Neural cell (in vitro differentiated cells): ENCODE data around the gene NDUFS5. TPM values are rescaled to one million over a fixed set of nuclear protein-coding genes. Genes with fewer than 3 reads are reported as not detected.
"Not testable (repeated sequence)": the region's sequence is repeated elsewhere in the genome, so short reads cannot be mapped to it uniquely, and the experiment has no call there.

Source experiments
- H2AFZ ChIP-seq: fragments of 200-600, 300-800 bp; sonication (generic), shearing (Covaris generic); 2 replicates; pipeline ENCODE4 v1.6.0; 2014; ENCODE audit warnings: low read depth, mild to moderate bottlenecking, antibody characterized with exemption, low read length, moderate library complexity
- H3F3A ChIP-seq: fragments of 200-600 bp; shearing (Covaris generic); 2 replicates; pipeline ENCODE4 v1.6.1; 2016; ENCODE audit warnings: mild to moderate bottlenecking, moderate library complexity, mixed read lengths, antibody characterized with exemption, low read length; ENCODE audit not compliant: insufficient read depth, poor library complexity, severe bottlenecking
- H3K27ac ChIP-seq: fragments of 200-600, 300-800 bp; sonication (generic), shearing (Covaris generic); 2 replicates; pipeline ENCODE4 v1.5.1; 2014; ENCODE audit warnings: mild to moderate bottlenecking, low read length, moderate library complexity
- H3K27me3 ChIP-seq: fragments of 300-800, 200-600 bp; sonication (generic), shearing (Covaris generic); 2 replicates; pipeline ENCODE4 v1.6.0; 2014; ENCODE audit warnings: mild to moderate bottlenecking, low read depth, low read length, moderate library complexity; ENCODE audit not compliant: insufficient read depth
- H3K36me3 ChIP-seq: fragments of 300-800, 200-600 bp; sonication (generic), shearing (Covaris generic); 2 replicates; pipeline ENCODE4 v1.5.1; 2014; ENCODE audit warnings: mild to moderate bottlenecking, antibody characterized with exemption, low read length, moderate library complexity; ENCODE audit not compliant: insufficient read depth
- H3K4me2 ChIP-seq: fragments of 300-800, 200-600 bp; sonication (generic), shearing (Covaris generic); 2 replicates; pipeline ENCODE4 v1.6.0; 2014; ENCODE audit warnings: mild to moderate bottlenecking, low read length
- H3K4me3 ChIP-seq: fragments of 300-800, 200-600 bp; sonication (generic), shearing (Covaris generic); 2 replicates; pipeline ENCODE4 v1.5.1; 2014; ENCODE audit warnings: mild to moderate bottlenecking, low read length, moderate library complexity
- H3K79me2 ChIP-seq: fragments of 200-600 bp; shearing (Covaris generic); replicated peaks from 2 replicates; pipeline ENCODE4 v1.6.0; 2014; ENCODE audit warnings: mild to moderate bottlenecking, low read length, moderate library complexity; ENCODE audit not compliant: insufficient read depth
- H3K9ac ChIP-seq: fragments of 300-800, 200-600 bp; sonication (generic), shearing (Covaris generic); 2 replicates; pipeline ENCODE4 v1.6.1; 2016; ENCODE audit warnings: mild to moderate bottlenecking, low read length, mixed read lengths
- H3K9me2 ChIP-seq: fragments of 200-600 bp; shearing (Covaris generic); 2 replicates; pipeline ENCODE4 v1.6.1; 2016; ENCODE audit warnings: mild to moderate bottlenecking, low read length, mixed read lengths; ENCODE audit not compliant: insufficient read depth
- H3K9me3 ChIP-seq: fragments of 200-600, 300-800 bp; sonication (generic), shearing (Covaris generic); 2 replicates; pipeline ENCODE4 v1.6.1; 2016; ENCODE audit warnings: mild to moderate bottlenecking, mixed run types, low read length, moderate library complexity, mixed read lengths
- H4K20me1 ChIP-seq: fragments of 200-600 bp; shearing (Covaris generic); 2 replicates; pipeline ENCODE4 v1.6.1; 2016; ENCODE audit warnings: mild to moderate bottlenecking, mixed run types; ENCODE audit not compliant: insufficient read depth
- EP300 ChIP-seq: fragments of 450-650 bp; conservative IDR thresholded peaks from 2 replicates; pipeline ENCODE4 v1.6.1; 2014; ENCODE audit warnings: antibody characterized with exemption, mild to moderate bottlenecking, moderate library complexity; ENCODE audit not compliant: poor library complexity, severe bottlenecking
- EZH2 ChIP-seq: fragments of 200-600, 300-800 bp; shearing (Covaris generic), sonication (generic); IDR thresholded peaks from 2 replicates; pipeline ENCODE4 v1.6.1; 2014; ENCODE audit warnings: antibody characterized with exemption, low read length, borderline replicate concordance, mild to moderate bottlenecking; ENCODE audit not compliant: insufficient read depth, poor library complexity, severe bottlenecking
- MXI1 ChIP-seq: fragments of 450-650 bp; conservative IDR thresholded peaks from 2 replicates; pipeline ENCODE4 v1.6.1; 2014; ENCODE audit warnings: antibody characterized with exemption, mild to moderate bottlenecking; ENCODE audit not compliant: poor library complexity, severe bottlenecking
- POLR2AphosphoS5 ChIP-seq: IDR thresholded peaks from 2 replicates; pipeline ENCODE4 v1.6.1; 2012
- RAD21 ChIP-seq: fragments of 450-650 bp; conservative IDR thresholded peaks from 2 replicates; pipeline ENCODE4 v1.6.1; 2014; ENCODE audit warnings: antibody characterized with exemption, mild to moderate bottlenecking, moderate library complexity
- REST ChIP-seq: IDR thresholded peaks from 2 replicates; pipeline ENCODE4 v1.6.1; 2012; ENCODE audit warnings: borderline replicate concordance
- SMC3 ChIP-seq: fragments of 450-650 bp; conservative IDR thresholded peaks from 2 replicates; pipeline ENCODE4 v1.6.1; 2014; ENCODE audit warnings: antibody characterized with exemption, mild to moderate bottlenecking, moderate library complexity; ENCODE audit not compliant: poor library complexity
- TAF1 ChIP-seq: IDR thresholded peaks from 2 replicates; pipeline ENCODE4 v1.6.1; 2012; ENCODE audit warnings: low read depth
- polyA plus RNA-seq: library from polyadenylated mRNA; depleted of rRNA; stranded (reverse); fragments of >200 nt; gene quantifications from 2 replicates; pipeline ENCODE4 v1.2.3, GENCODE V29; 2014
- TF ChIP-seq, protein P1 (sequence below): fragments of 450-650 bp; IDR thresholded peaks from 2 replicates; pipeline ENCODE4 v1.5.1; 2014; ENCODE audit warnings: antibody characterized with exemption, mild to moderate bottlenecking, moderate library complexity; ENCODE audit not compliant: poor library complexity, severe bottlenecking

The NDUFS5 gene
- polyA plus RNA-seq, 1 donor from 2014 or later, result 1,398 TPM

GRCh38 chr1:39063775-39064174 is 37.6 kb downstream of the NDUFS5 start:
- H3K9me2 ChIP-seq, result no peaks in the 10 kb centered on the region
- no peak overlapping the region for H3K9ac ChIP-seq
- no peaks in the 10 kb centered on the region for H3K9me3 ChIP-seq
- H2AFZ ChIP-seq, result no peak overlapping the region
- no peak overlapping the region for H3K4me2 ChIP-seq
- TF ChIP-seq TAF1, result no peak
- no peak for TF ChIP-seq EZH2
- TF ChIP-seq SMC3, result no peak
- no peak for TF ChIP-seq MXI1
- TF ChIP-seq RAD21, result no peak
- TF ChIP-seq POLR2AphosphoS5, result no peak
- TF ChIP-seq REST, result no peak
- TF ChIP-seq, protein P1, sequence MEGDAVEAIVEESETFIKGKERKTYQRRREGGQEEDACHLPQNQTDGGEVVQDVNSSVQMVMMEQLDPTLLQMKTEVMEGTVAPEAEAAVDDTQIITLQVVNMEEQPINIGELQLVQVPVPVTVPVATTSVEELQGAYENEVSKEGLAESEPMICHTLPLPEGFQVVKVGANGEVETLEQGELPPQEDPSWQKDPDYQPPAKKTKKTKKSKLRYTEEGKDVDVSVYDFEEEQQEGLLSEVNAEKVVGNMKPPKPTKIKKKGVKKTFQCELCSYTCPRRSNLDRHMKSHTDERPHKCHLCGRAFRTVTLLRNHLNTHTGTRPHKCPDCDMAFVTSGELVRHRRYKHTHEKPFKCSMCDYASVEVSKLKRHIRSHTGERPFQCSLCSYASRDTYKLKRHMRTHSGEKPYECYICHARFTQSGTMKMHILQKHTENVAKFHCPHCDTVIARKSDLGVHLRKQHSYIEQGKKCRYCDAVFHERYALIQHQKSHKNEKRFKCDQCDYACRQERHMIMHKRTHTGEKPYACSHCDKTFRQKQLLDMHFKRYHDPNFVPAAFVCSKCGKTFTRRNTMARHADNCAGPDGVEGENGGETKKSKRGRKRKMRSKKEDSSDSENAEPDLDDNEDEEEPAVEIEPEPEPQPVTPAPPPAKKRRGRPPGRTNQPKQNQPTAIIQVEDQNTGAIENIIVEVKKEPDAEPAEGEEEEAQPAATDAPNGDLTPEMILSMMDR, result no peak
- no peak for TF ChIP-seq EP300
- H3K36me3 ChIP-seq, result no peaks in the 10 kb centered on the region
- no peaks in the 10 kb centered on the region for H3F3A ChIP-seq
- H3K27me3 ChIP-seq, result no peaks in the 10 kb centered on the region
- no peaks in the 10 kb centered on the region for H3K79me2 ChIP-seq
- H4K20me1 ChIP-seq, result no peaks in the 10 kb centered on the region
- H3K27ac ChIP-seq, result no peak overlapping the region
- no peak overlapping the region for H3K4me3 ChIP-seq

DNA sequence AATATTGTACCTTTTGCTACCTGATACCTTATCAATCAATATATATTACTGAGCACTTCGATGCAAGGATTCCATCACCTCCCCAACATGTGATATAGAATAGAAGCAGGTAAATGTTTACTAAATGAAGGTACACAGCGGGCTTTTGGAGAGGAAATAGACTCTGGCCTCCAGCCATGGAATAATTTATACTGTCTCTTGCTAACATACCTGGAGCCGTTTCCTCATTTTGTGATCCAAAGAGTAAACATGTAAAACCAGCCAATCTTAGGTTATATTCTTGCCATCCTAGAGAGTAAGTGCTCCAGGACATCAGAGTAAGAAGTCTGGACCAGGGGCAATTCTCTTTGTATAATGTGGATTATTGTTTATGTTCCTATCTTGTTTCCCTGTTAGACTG is 39.4 kb downstream of the NDUFS5 start:
- H4K20me1 ChIP-seq, result no peaks in the 10 kb centered on the region
- H3K9ac ChIP-seq, result no peak overlapping the region
- no peaks in the 10 kb centered on the region for H3K27me3 ChIP-seq
- no peaks in the 10 kb centered on the region for H3K9me2 ChIP-seq
- H3K9me3 ChIP-seq, result no peaks in the 10 kb centered on the region
- no peak overlapping the region for H3K4me3 ChIP-seq
- no peaks in the 10 kb centered on the region for H3K79me2 ChIP-seq
- no peak overlapping the region for H2AFZ ChIP-seq
- no peaks in the 10 kb centered on the region for H3F3A ChIP-seq
- no peak overlapping the region for H3K27ac ChIP-seq
- no peaks in the 10 kb centered on the region for H3K36me3 ChIP-seq
- TF ChIP-seq REST, result no peak
- no peak overlapping the region for H3K4me2 ChIP-seq

- not testable (repeated sequence) for H4K20me1 ChIP-seq, H3K79me2 ChIP-seq, H3K27ac ChIP-seq, H3K9me2 ChIP-seq, H3K27me3 ChIP-seq, H3K9me3 ChIP-seq, H3K36me3 ChIP-seq, H3K9ac ChIP-seq, H3K4me3 ChIP-seq, H2AFZ ChIP-seq, H3F3A ChIP-seq, H3K4me2 ChIP-seq
Measured at GRCh38 chr1:39068227-39068626, 42.1 kb downstream of the NDUFS5 start.

GRCh38 chr1:39071557-39071956 is 45.4 kb downstream of the NDUFS5 start:
- not testable (repeated sequence) for H3K36me3 ChIP-seq, H4K20me1 ChIP-seq, H3K4me2 ChIP-seq, H3K79me2 ChIP-seq, H3K9me3 ChIP-seq, H3K9ac ChIP-seq, H3F3A ChIP-seq, H3K9me2 ChIP-seq, H3K27ac ChIP-seq, H3K4me3 ChIP-seq, H2AFZ ChIP-seq, H3K27me3 ChIP-seq
